Loucy (cell line): Measurements from ENCODE around the gene NEDD4L.

ENCODE experiments used
- H2AFZ ChIP-seq: fragments of 200-600 bp; sonication (generic); 2 replicates; pipeline ENCODE4 v1.6.0; 2016; ENCODE audit warnings: antibody characterized with exemption, mild to moderate bottlenecking, low read length, moderate library complexity
- H3F3A ChIP-seq: fragments of 200-600 bp; 2 replicates; pipeline ENCODE4 v1.6.0; 2016; ENCODE audit warnings: antibody characterized with exemption, low read depth, mild to moderate bottlenecking
- H3K27me3 ChIP-seq: fragments of 200-600 bp; sonication (generic); 2 replicates; pipeline ENCODE4 v1.6.1; 2014; ENCODE audit warnings: low read length, mild to moderate bottlenecking; ENCODE audit not compliant: insufficient read depth, poor library complexity, severe bottlenecking
- H3K36me3 ChIP-seq: fragments of 200-600 bp; sonication (generic); 2 replicates; pipeline ENCODE4 v1.6.1; 2016; ENCODE audit warnings: low read length; ENCODE audit not compliant: insufficient read depth
- H3K4me1 ChIP-seq: fragments of 200-600 bp; sonication (generic); 2 replicates; pipeline ENCODE4 v1.5.1; 2014; ENCODE audit warnings: low read length, mild to moderate bottlenecking; ENCODE audit not compliant: insufficient read depth, poor library complexity, severe bottlenecking
- H3K4me2 ChIP-seq: fragments of 200-600 bp; sonication (generic); 2 replicates; pipeline ENCODE4 v1.6.0; 2014; ENCODE audit warnings: antibody characterized with exemption, low read length, low read depth, mild to moderate bottlenecking; ENCODE audit not compliant: poor library complexity, severe bottlenecking
- H3K4me3 ChIP-seq: fragments of 200-600 bp; sonication (generic); 2 replicates; pipeline ENCODE4 v1.5.1; 2014; ENCODE audit warnings: low read length, mild to moderate bottlenecking, mixed read lengths; ENCODE audit not compliant: poor library complexity, severe bottlenecking
- H3K79me2 ChIP-seq: fragments of 200-600 bp; sonication (generic); 2 replicates; pipeline ENCODE4 v1.6.1; 2014; ENCODE audit warnings: low read length; ENCODE audit not compliant: insufficient read depth
- H3K9ac ChIP-seq: fragments of 200-600 bp; sonication (generic); 2 replicates; pipeline ENCODE4 v1.6.0; 2014; ENCODE audit warnings: mild to moderate bottlenecking, low read depth, low read length, moderate library complexity; ENCODE audit not compliant: poor library complexity, severe bottlenecking
- H3K9me2 ChIP-seq: fragments of 200-600 bp; sonication (generic); replicated peaks from 2 replicates; pipeline ENCODE4 v1.6.1; 2016; ENCODE audit warnings: low read depth, low read length, mixed read lengths
- H3K9me3 ChIP-seq: fragments of 200-600 bp; sonication (generic); 2 replicates; pipeline ENCODE4 v1.6.1; 2014; ENCODE audit warnings: mild to moderate bottlenecking, antibody characterized with exemption, low read length, low read depth; ENCODE audit not compliant: insufficient read depth
- H4K20me1 ChIP-seq: fragments of 200-600 bp; sonication (generic); 2 replicates; pipeline ENCODE4 v1.6.0; 2014; ENCODE audit warnings: antibody characterized with exemption, low read length, mild to moderate bottlenecking; ENCODE audit not compliant: insufficient read depth, poor library complexity, severe bottlenecking
- CTCF ChIP-seq: fragments of 200-600 bp; sonication (generic); conservative IDR thresholded peaks from 2 replicates; pipeline ENCODE4 v1.5.1; 2014; ENCODE audit warnings: mild to moderate bottlenecking, antibody characterized with exemption, low read length
- EZH2phosphoT487 ChIP-seq: fragments of 200-600 bp; IDR thresholded peaks from 2 replicates; pipeline ENCODE4 v1.6.1; 2018; ENCODE audit warnings: antibody characterized with exemption, mild to moderate bottlenecking, moderate library complexity, borderline replicate concordance

Gene NEDD4L

DNA sequence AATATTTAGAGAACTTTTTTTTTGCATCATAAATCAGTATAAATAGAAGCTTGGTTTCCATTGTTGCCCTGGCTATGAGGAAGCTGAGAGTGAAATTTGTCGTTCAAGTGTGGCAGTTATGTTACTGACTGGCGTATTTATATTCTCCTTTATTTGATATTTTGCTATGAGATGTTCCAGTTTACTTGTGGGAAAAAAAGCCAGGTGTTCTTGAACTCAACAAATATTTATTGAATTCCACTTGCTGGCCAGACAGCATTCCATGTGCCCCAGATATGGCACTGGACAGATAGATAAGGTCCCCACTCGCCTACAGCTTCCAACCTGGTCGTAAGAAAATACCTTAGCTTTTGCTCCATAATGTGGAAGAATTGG is 44.7 kb downstream of the NEDD4L start:
- Histone ChIP-seq H3K4me1 (peaks cover 17% of the 10 kb centered on the region), H3K4me3 (no peak overlapping the region), H3K9ac (no peak overlapping the region), H3K4me2 (no peak overlapping the region), H3K9me2 (no peaks in the 10 kb centered on the region), H3K27me3 (no peaks in the 10 kb centered on the region), H3K36me3 (no peaks in the 10 kb centered on the region), H3K79me2 (no peaks in the 10 kb centered on the region; the same call in 1 of the 2 replicates), H4K20me1 (no peaks in the 10 kb centered on the region), H2AFZ (no peak overlapping the region), H3F3A (no peaks in the 10 kb centered on the region), H3K9me3 (0 out of 2 replicates have a peak, but pooled peaks cover 10% of the 10 kb centered on the region)
- TF ChIP-seq EZH2phosphoT487 (no peak), CTCF (no peak)

DNA sequence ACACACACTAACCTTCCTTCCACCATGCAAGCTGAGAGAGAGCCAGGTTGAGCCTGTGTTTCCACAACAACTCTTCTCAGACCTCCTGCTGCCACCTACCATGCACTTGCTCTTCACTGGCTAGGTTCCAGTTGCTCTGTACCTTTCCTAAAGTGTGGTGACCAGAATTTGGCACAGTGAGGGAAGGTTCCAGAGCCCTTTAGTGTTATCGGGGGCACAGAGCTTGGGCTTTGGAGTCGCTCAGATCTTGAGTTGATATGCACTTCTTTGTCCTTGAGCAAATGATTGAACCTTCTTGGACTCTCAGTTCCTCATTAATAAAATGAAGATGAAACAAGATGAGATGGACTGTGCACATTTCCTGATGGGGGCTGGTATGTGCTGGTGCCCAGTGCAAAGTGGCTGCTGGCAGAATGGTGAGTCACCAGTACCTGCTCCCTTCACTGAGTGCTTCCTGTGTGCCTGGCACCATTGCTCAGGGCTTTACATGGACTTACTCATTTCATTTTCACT is 47.1 kb downstream of the NEDD4L start:
- no peak for TF ChIP-seq EZH2phosphoT487
- no peak for TF ChIP-seq CTCF
- Histone ChIP-seq H4K20me1 (no peaks in the 10 kb centered on the region), H3K4me2 (peak overlapping the region; percentile 67), H3K27me3 (no peaks in the 10 kb centered on the region), H3K4me1 (peaks cover 17% of the 10 kb centered on the region), H3F3A (no peaks in the 10 kb centered on the region), H2AFZ (peak overlapping the region; percentile 57), H3K9me3 (0 out of 2 replicates have a peak, but pooled peaks cover 8% of the 10 kb centered on the region), H3K79me2 (no peaks in the 10 kb centered on the region), H3K9me2 (no peaks in the 10 kb centered on the region), H3K4me3 (peak overlapping the region; percentile 32), H3K9ac (peak overlapping the region; percentile 4), H3K36me3 (no peaks in the 10 kb centered on the region)

GRCh38 chr18:58093311-58093803 is 49.3 kb downstream of the NEDD4L start:
- Histone ChIP-seq H3K4me2 (no peak overlapping the region), H2AFZ (no peak overlapping the region), H3K27me3 (no peaks in the 10 kb centered on the region), H3K79me2 (peaks cover 2% of the 10 kb centered on the region; the same call in 1 of the 2 replicates), H3K9ac (no peak overlapping the region), H4K20me1 (no peaks in the 10 kb centered on the region), H3K9me2 (no peaks in the 10 kb centered on the region), H3K4me1 (peaks cover 29% of the 10 kb centered on the region), H3F3A (no peaks in the 10 kb centered on the region), H3K36me3 (no peaks in the 10 kb centered on the region), H3K9me3 (no peaks in the 10 kb centered on the region), H3K4me3 (no peak overlapping the region)
- TF ChIP-seq CTCF (no peak), EZH2phosphoT487 (no peak)
